Measurements from ENCODE around the gene HSPA5.
"Not testable (repeated sequence)": the region's sequence is repeated elsewhere in the genome, so short reads cannot be mapped to it uniquely, and the experiment has no call there.

Gene HSPA5

GRCh38 chr9:125258832-125259534 is 17.8 kb upstream of the HSPA5 start:
- no peaks in the 10 kb centered on the region for H3K9me3 Mint-ChIP-seq
- H3K4me3 Mint-ChIP-seq, result no peak overlapping the region
- H3K27ac Mint-ChIP-seq, result no peak overlapping the region
- H3K4me1 Mint-ChIP-seq (ENCODE audit: low read depth), result peaks cover 33% of the 10 kb centered on the region
- no peaks in the 10 kb centered on the region for H3K27me3 Mint-ChIP-seq
- H3K36me3 Mint-ChIP-seq (ENCODE audit: low read depth), result peaks cover 11% of the 10 kb centered on the region

- Mint-ChIP-seq H3K27me3 (no peaks in the 10 kb centered on the region), H3K4me3 (no peak overlapping the region), H3K36me3 (ENCODE audit: low read depth) (peaks cover 8% of the 10 kb centered on the region), H3K4me1 (ENCODE audit: low read depth) (peaks cover 26% of the 10 kb centered on the region), H3K9me3 (no peaks in the 10 kb centered on the region), H3K27ac (no peak overlapping the region)
Measured at GRCh38 chr9:125258160-125258785, 17.1 kb upstream of the HSPA5 start.

GRCh38 chr9:125255781-125256391 is 14.7 kb upstream of the HSPA5 start:
- no peak overlapping the region for H3K4me3 Mint-ChIP-seq
- no peak overlapping the region for H3K27ac Mint-ChIP-seq
- no peaks in the 10 kb centered on the region for H3K9me3 Mint-ChIP-seq
- H3K36me3 Mint-ChIP-seq (ENCODE audit: low read depth), result no peaks in the 10 kb centered on the region
- H3K4me1 Mint-ChIP-seq (ENCODE audit: low read depth), result peaks cover 8% of the 10 kb centered on the region
- H3K27me3 Mint-ChIP-seq, result no peaks in the 10 kb centered on the region

GRCh38 chr9:125254231-125254630 is 13.1 kb upstream of the HSPA5 start:
- Mint-ChIP-seq H3K36me3 (ENCODE audit: low read depth) (no peaks in the 10 kb centered on the region), H3K9me3 (no peaks in the 10 kb centered on the region), H3K27ac (no peak overlapping the region), H3K4me3 (no peak overlapping the region), H3K4me1 (ENCODE audit: low read depth) (no peaks in the 10 kb centered on the region), H3K27me3 (no peaks in the 10 kb centered on the region)

- no peaks in the 10 kb centered on the region for H3K9me3 Mint-ChIP-seq
- H3K27me3 Mint-ChIP-seq, result peaks cover 2% of the 10 kb centered on the region
- H3K4me1 Mint-ChIP-seq (ENCODE audit: low read depth), result peaks cover 28% of the 10 kb centered on the region
- no peak overlapping the region for H3K4me3 Mint-ChIP-seq
- no peak overlapping the region for H3K27ac Mint-ChIP-seq
- H3K36me3 Mint-ChIP-seq (ENCODE audit: low read depth), result peaks cover 6% of the 10 kb centered on the region
Measured at GRCh38 chr9:125246261-125246667, 5.1 kb upstream of the HSPA5 start.

- H3K27ac Mint-ChIP-seq, result peak overlapping the region; percentile 90
- H3K36me3 Mint-ChIP-seq (ENCODE audit: low read depth), result peaks cover 30% of the 10 kb centered on the region
- H3K4me3 Mint-ChIP-seq, result no peak overlapping the region
- H3K27me3 Mint-ChIP-seq, result peaks cover 4% of the 10 kb centered on the region
- peaks cover 41% of the 10 kb centered on the region for H3K4me1 Mint-ChIP-seq (ENCODE audit: low read depth)
- H3K9me3 Mint-ChIP-seq, result no peaks in the 10 kb centered on the region
Measured at GRCh38 chr9:125243792-125244260, 2.7 kb upstream of the HSPA5 start.

- Mint-ChIP-seq H3K4me3 (peak overlapping the region; percentile 99), H3K4me1 (ENCODE audit: low read depth) (peaks cover 58% of the 10 kb centered on the region), H3K9me3 (no peaks in the 10 kb centered on the region), H3K36me3 (ENCODE audit: low read depth) (peaks cover 48% of the 10 kb centered on the region), H3K27ac (peak overlapping the region; percentile 99), H3K27me3 (peaks cover 4% of the 10 kb centered on the region)
Measured at GRCh38 chr9:125241863-125242739, 958 bp upstream of the HSPA5 start.

- Mint-ChIP-seq H3K27ac (peak overlapping the region; percentile 99), H3K4me1 (ENCODE audit: low read depth) (peaks cover 73% of the 10 kb centered on the region), H3K36me3 (ENCODE audit: low read depth) (peaks cover 62% of the 10 kb centered on the region), H3K9me3 (no peaks in the 10 kb centered on the region), H3K4me3 (peak overlapping the region; percentile 99), H3K27me3 (peaks cover 4% of the 10 kb centered on the region)
Measured at GRCh38 chr9:125240649-125240999, 519 bp downstream of the HSPA5 start.

- H3K27ac Mint-ChIP-seq, result peak overlapping the region; percentile 99
Measured at GRCh38 chr9:125239631-125240597, 1.2 kb downstream of the HSPA5 start.

GRCh38 chr9:125238915-125239446 is 2.2 kb downstream of the HSPA5 start:
- Mint-ChIP-seq H3K27me3 (peaks cover 4% of the 10 kb centered on the region), H3K9me3 (no peaks in the 10 kb centered on the region), H3K4me1 (ENCODE audit: low read depth) (peaks cover 73% of the 10 kb centered on the region), H3K27ac (peak overlapping the region; percentile 91), H3K36me3 (ENCODE audit: low read depth) (peaks cover 69% of the 10 kb centered on the region), H3K4me3 (peak overlapping the region; percentile 99)

More at GRCh38 chr9:125239631-125240597, 1.2 kb downstream of the HSPA5 start:
- peaks cover 4% of the 10 kb centered on the region for H3K27me3 Mint-ChIP-seq
- peaks cover 78% of the 10 kb centered on the region for H3K4me1 Mint-ChIP-seq (ENCODE audit: low read depth)
- H3K9me3 Mint-ChIP-seq, result no peaks in the 10 kb centered on the region
- peak overlapping the region; percentile 99 for H3K4me3 Mint-ChIP-seq
- H3K36me3 Mint-ChIP-seq (ENCODE audit: low read depth), result peaks cover 69% of the 10 kb centered on the region

GRCh38 chr9:125238127-125238914 is 2.8 kb downstream of the HSPA5 start:
- peak overlapping the region; percentile 99 for H3K4me3 Mint-ChIP-seq
- peaks cover 70% of the 10 kb centered on the region for H3K4me1 Mint-ChIP-seq (ENCODE audit: low read depth)
- peaks cover 74% of the 10 kb centered on the region for H3K36me3 Mint-ChIP-seq (ENCODE audit: low read depth)
- H3K27me3 Mint-ChIP-seq, result peaks cover 4% of the 10 kb centered on the region
- H3K9me3 Mint-ChIP-seq, result no peaks in the 10 kb centered on the region
- H3K27ac Mint-ChIP-seq, result peak overlapping the region; percentile 91

GRCh38 chr9:125236520-125237159 is 4.5 kb downstream of the HSPA5 start:
- Mint-ChIP-seq H3K36me3 (ENCODE audit: low read depth) (peaks cover 78% of the 10 kb centered on the region), H3K27ac (peak overlapping the region; percentile 91), H3K4me3 (peak overlapping the region; percentile 99), H3K4me1 (ENCODE audit: low read depth) (peaks cover 55% of the 10 kb centered on the region)
- H3K27me3 Mint-ChIP-seq, H3K9me3 Mint-ChIP-seq: not testable (repeated sequence)
